SK-N-SH (cell line): ENCODE measurements around the gene MRPL1. TPM values are rescaled to one million over a fixed set of nuclear protein-coding genes. Genes with fewer than 3 reads are reported as not detected.
"Not testable (repeated sequence)": the region's sequence is repeated elsewhere in the genome, so short reads cannot be mapped to it uniquely, and the experiment has no call there.

Experiments
- CTCF ChIA-PET: fragments of 300-600, 350-600 bp; formaldehyde crosslinking; extraction: SDS; loops from one replicate; lab custom pipeline; 2021; lab: Yijun Ruan, JAX
- POLR2A ChIA-PET: fragments of 350-600 bp; sonication (Branson Sonifier 250); formaldehyde crosslinking; extraction: SDS; loops from one replicate; lab custom pipeline; 2020; ENCODE audit warnings: antibody characterized with exemption, inconsistent platforms; lab: Yijun Ruan, JAX
- DNase-seq: peaks from one replicate; pipeline ENCODE4 v3.0.0; 2012
- H2AFZ ChIP-seq: fragments of 200-600 bp; sonication (generic); 2 replicates; pipeline ENCODE4 v1.8.1; 2016; ENCODE audit warnings: antibody characterized with exemption, mild to moderate bottlenecking, low read depth
- H3F3A ChIP-seq: fragments of 200-600 bp; sonication (generic); replicated peaks from 2 replicates; pipeline ENCODE3; 2016; ENCODE audit warnings: antibody characterized with exemption, mild to moderate bottlenecking; ENCODE audit not compliant: insufficient read depth
- H3K27ac ChIP-seq, 2 experiments: fragments of 200-500 bp in 1 of 2; fragments of 200-600 bp in 1 of 2; sonication (Bioruptor generic) in 1 of 2; sonication (generic), shearing (Covaris generic) in 1 of 2; 2 replicates each; pipeline versions ENCODE4 v1.5.1 to v1.6.1; 2014 to 2016; ENCODE audit warnings: low read depth in 2 of 2, inconsistent platforms in 1 of 2, low read length in 1 of 2, mild to moderate bottlenecking in 1 of 2, mixed read lengths in 1 of 2
- H3K27me3 ChIP-seq: fragments of 200-600 bp; sonication (generic), shearing (Covaris generic); 2 replicates; pipeline ENCODE4 v1.6.1; 2016; ENCODE audit warnings: mixed run types; ENCODE audit not compliant: insufficient read depth
- H3K36me3 ChIP-seq, 2 experiments: fragments of 200-500 bp in 1 of 2; fragments of 200-600 bp in 1 of 2; sonication (Bioruptor generic) in 1 of 2; sonication (generic) in 1 of 2; replicated peaks in 1 of 2; 2 replicates each; pipeline versions ENCODE3 to v1.5.1; 2014 to 2016; ENCODE audit warnings: low read length in 1 of 2, mild to moderate bottlenecking in 1 of 2; ENCODE audit not compliant: insufficient read depth in 2 of 2, control insufficient read depth in 1 of 2
- H3K4me1 ChIP-seq, 2 experiments: fragments of 200-500 bp in 1 of 2; fragments of 200-600 bp in 1 of 2; sonication (Bioruptor generic) in 1 of 2; sonication (generic), shearing (Covaris generic) in 1 of 2; 2 replicates each; pipeline versions ENCODE4 v1.5.1 to v1.6.1; 2014 to 2016; ENCODE audit warnings: low read depth in 1 of 2, low read length in 1 of 2, mixed run types in 1 of 2; ENCODE audit not compliant: insufficient read depth in 2 of 2, control insufficient read depth in 1 of 2
- H3K4me2 ChIP-seq: fragments of 200-600 bp; sonication (generic), shearing (Covaris generic); 2 replicates; pipeline ENCODE4 v1.6.1; 2017; ENCODE audit warnings: mixed run types
- H3K4me3 ChIP-seq, 2 experiments: fragments of 200-500 bp in 1 of 2; fragments of 200-600 bp in 1 of 2; sonication (Bioruptor generic) in 1 of 2; sonication (generic), shearing (Covaris generic) in 1 of 2; 2 replicates each; pipeline versions ENCODE4 v1.5.1 to v1.8.1; 2014 to 2016; ENCODE audit warnings: low read depth in 2 of 2, inconsistent platforms in 1 of 2, low read length in 1 of 2, mild to moderate bottlenecking in 1 of 2, mixed read lengths in 1 of 2, moderate library complexity in 1 of 2
- H3K79me2 ChIP-seq: fragments of 200-600 bp; sonication (generic); 2 replicates; pipeline ENCODE4 v1.8.1; 2017; ENCODE audit warnings: mild to moderate bottlenecking; ENCODE audit not compliant: insufficient read depth
- H3K9ac ChIP-seq: fragments of 200-600 bp; sonication (generic); 2 replicates; pipeline ENCODE4 v1.6.1; 2017; ENCODE audit warnings: mixed run types
- H3K9me2 ChIP-seq: fragments of 200-600 bp; sonication (generic); 2 replicates; pipeline ENCODE4 v1.6.1; 2017; ENCODE audit warnings: mixed run types
- H3K9me3 ChIP-seq: fragments of 200-600 bp; sonication (generic); 2 replicates; pipeline ENCODE4 v1.6.1; 2017; ENCODE audit warnings: mixed run types, mild to moderate bottlenecking, moderate library complexity
- H4K20me1 ChIP-seq: fragments of 200-600 bp; sonication (generic); 2 replicates; pipeline ENCODE4 v1.6.1; 2017; ENCODE audit warnings: mild to moderate bottlenecking, mixed run types; ENCODE audit not compliant: insufficient read depth
- FOSL2 ChIP-seq: IDR thresholded peaks from 2 replicates; pipeline ENCODE4 v1.4.0; 2012; ENCODE audit warnings: low read depth, mild to moderate bottlenecking, moderate library complexity, borderline replicate concordance
- FOXM1 ChIP-seq: IDR thresholded peaks from 2 replicates; pipeline ENCODE4 v1.4.0; 2012; ENCODE audit warnings: low read depth, mild to moderate bottlenecking
- GATA2 ChIP-seq: sonication (generic); formaldehyde crosslinking; IDR thresholded peaks from 2 replicates; pipeline ENCODE4 v1.5.0; 2020; ENCODE audit warnings: mild to moderate bottlenecking, missing genetic modification reagents
- JUND ChIP-seq: IDR thresholded peaks from 2 replicates; pipeline ENCODE4 v1.4.0; 2012
- MXI1 ChIP-seq: IDR thresholded peaks from 2 replicates; pipeline ENCODE4 v1.6.1; 2012; ENCODE audit warnings: mild to moderate bottlenecking, low read depth, low read length, improper control_type of control experiment
- PBX3 ChIP-seq: IDR thresholded peaks from 2 replicates; pipeline ENCODE4; 2012
- RAD21 ChIP-seq: IDR thresholded peaks from 2 replicates; pipeline ENCODE4 v1.6.1; 2012; ENCODE audit warnings: mild to moderate bottlenecking, low read length
- TAF1 ChIP-seq: IDR thresholded peaks from 2 replicates; pipeline ENCODE4 v1.6.1; 2012; ENCODE audit warnings: low read depth, mild to moderate bottlenecking, low read length, moderate library complexity, borderline replicate concordance
- TCF12 ChIP-seq: IDR thresholded peaks from 2 replicates; pipeline ENCODE4 v1.4.0; 2012
- WGBS: methylation state at CpG from one replicate; pipeline ENCODE4 v1.1.6; 2017; ENCODE audit warnings: low lambda C conversion rate; 5-methylcytosine and 5-hydroxymethylcytosine counted together
- polyA plus RNA-seq, 3 experiments: library from polyadenylated mRNA; depleted of rRNA; stranded (reverse); fragments of >200 nt; gene quantifications; 2 replicates each; pipeline ENCODE4 v1.2.3, GENCODE V29; 2012

MRPL1 gene
- polyA plus RNA-seq, 1 of the 3 experiments (the other 2 are of a cell fraction): 11.0 TPM

- H4K20me1 ChIP-seq: no peaks in the 10 kb centered on the region
- POLR2A ChIA-PET: no interaction called here
- TF ChIP-seq FOSL2 (0 out of 2 replicates have a peak, but pooled peaks have one; percentile 14), JUND (no peak)
- no peaks in the 10 kb centered on the region; the same call in 1 of the 2 replicates for H3K79me2 ChIP-seq
- no peak overlapping the region for H3K4me2 ChIP-seq
- H2AFZ ChIP-seq: no peak overlapping the region
- WGBS: 83% methylated on average over 9 of the region's 9 CpGs
- DNase-seq: no peak
- CTCF ChIA-PET: interaction anchor here (0.8 kb wide), 1 partner anchor 21 kb away, joined by 3 read pairs; no protein-coding TSS in a partner anchor
- H3K9me3 ChIP-seq: no peaks in the 10 kb centered on the region
- no peaks in the 10 kb centered on the region for H3K27me3 ChIP-seq
- H3K4me3 ChIP-seq: no peak overlapping the region
- no peaks in the 10 kb centered on the region for H3K9me2 ChIP-seq
- no peak overlapping the region for H3K9ac ChIP-seq
- H3K27ac ChIP-seq: peak overlapping the region in 1 of 2 experiments; percentile 46; a peak in 1 of 4 replicates
- peaks cover 9 to 15% of the 10 kb centered on the region in 2 experiments for H3K36me3 ChIP-seq
- H3F3A ChIP-seq: peaks cover 16% of the 10 kb centered on the region
- peaks cover 0 to 12% of the 10 kb centered on the region in 2 experiments; a peak in 1 of 4 replicates for H3K4me1 ChIP-seq
Measured at GRCh38 chr4:77931452-77932135, 69.0 kb downstream of the MRPL1 start.

GRCh38 chr4:77938560-77938959 lies 75.9 kb downstream of the MRPL1 start:
- DNase-seq: no peak
- H3K4me3 ChIP-seq: no peak overlapping the region
- H3F3A ChIP-seq: peaks cover 5% of the 10 kb centered on the region
- ChIA-PET POLR2A (no interaction called here), CTCF (no interaction called here)
- H3K36me3 ChIP-seq: peaks cover 7 to 19% of the 10 kb centered on the region in 2 experiments
- no peaks in the 10 kb centered on the region for H3K4me1 ChIP-seq
- no peak overlapping the region for H3K4me2 ChIP-seq
- no peaks in the 10 kb centered on the region for H3K9me3 ChIP-seq
- H3K9ac ChIP-seq: no peak overlapping the region
- no peak overlapping the region for H2AFZ ChIP-seq
- WGBS: 100% methylated on average over 1 of the region's 1 CpG
- TF ChIP-seq FOXM1 (no peak), PBX3 (no peak), TCF12 (no peak), RAD21 (no peak), MXI1 (no peak), TAF1 (no peak), GATA2 (no peak)
- no peaks in the 10 kb centered on the region for H4K20me1 ChIP-seq
- no peak overlapping the region for H3K27ac ChIP-seq
- H3K79me2 ChIP-seq: 0 out of 2 replicates have a peak, but pooled peaks cover 8% of the 10 kb centered on the region
- no peaks in the 10 kb centered on the region for H3K27me3 ChIP-seq
- no peaks in the 10 kb centered on the region for H3K9me2 ChIP-seq

GRCh38 chr4:77945929-77946328 lies 83.3 kb downstream of the MRPL1 start:
- H3K4me1 ChIP-seq, H3K36me3 ChIP-seq, H2AFZ ChIP-seq, H3K79me2 ChIP-seq, H3F3A ChIP-seq, POLR2A ChIA-PET, H3K9me2 ChIP-seq, DNase-seq, H3K27me3 ChIP-seq, H3K4me3 ChIP-seq, H3K9ac ChIP-seq, H4K20me1 ChIP-seq, H3K9me3 ChIP-seq, H3K27ac ChIP-seq, H3K4me2 ChIP-seq: not testable (repeated sequence)
- 97% methylated on average over 10 of the region's 10 CpGs for WGBS
- CTCF ChIA-PET: interaction anchor here (0.7 kb wide), 1 partner anchor 114 kb away, joined by 3 read pairs; no protein-coding TSS in a partner anchor
